Measurements from ENCODE around the gene EPS8.

DNA sequence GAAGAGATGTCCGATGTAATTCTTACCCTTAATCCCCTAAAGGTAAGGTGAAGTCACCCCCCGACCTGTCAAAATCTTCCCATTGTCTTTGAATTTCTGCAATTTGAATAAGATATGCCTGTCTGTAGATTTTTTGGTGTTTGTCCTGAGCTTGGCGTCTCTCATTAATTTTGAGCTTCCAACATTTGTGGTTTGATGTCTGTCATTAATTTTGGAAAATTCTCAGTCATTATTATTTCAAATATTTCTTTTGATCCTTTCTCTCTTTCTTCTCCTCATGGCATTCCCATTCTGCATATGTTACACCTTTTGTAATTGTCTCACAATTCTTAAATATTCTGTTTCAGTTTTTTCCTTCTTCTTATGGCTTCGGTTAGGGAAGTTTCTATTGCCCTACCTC, 60.1 kb downstream of the EPS8 start:
- TF ChIP-seq ZNF274 (IDR thresholded peaks at IDR 0.05; ENCODE audit: low read depth, low read length) (no peak), SUZ12 (IDR thresholded peaks at IDR 0.05; ENCODE audit: extremely low read depth, insufficient read depth, insufficient read length) (no peak)
